CD4-positive, alpha-beta T cell (primary cell): Measurements from ENCODE around the gene FAM89A. TPM values are rescaled to one million over a fixed set of nuclear protein-coding genes. Genes with fewer than 3 reads are reported as not detected.

ENCODE experiments used
- ATAC-seq: fragments of 200-7000 bp; cut with Tn5 transposase; one replicate; pipeline ENCODE4 v1.10.0; 2022; ENCODE audit warnings: mild to moderate bottlenecking; ENCODE audit not compliant: poor library complexity
- CTCF ChIA-PET: fragments of 350-600 bp; sonication (Branson Sonifier 250); formaldehyde crosslinking; loops from one replicate; lab custom pipeline; 2021; ENCODE audit warnings: antibody characterized with exemption, inconsistent platforms; lab: Charles Lee
- POLR2A ChIA-PET: fragments of 350-600 bp; sonication (Branson Sonifier 250); formaldehyde crosslinking; loops from one replicate; lab custom pipeline; 2021; ENCODE audit warnings: antibody characterized with exemption, inconsistent platforms; lab: Charles Lee
- DNase-seq, 14 experiments: peaks; one replicate each; pipeline ENCODE4 v3.0.0-alpha.2; 2013 to 2020; ENCODE audit warnings: mixed read lengths in 2 of 14
- H3K27ac ChIP-seq, 2 donors: one replicate each; pipeline versions ENCODE4 v1.5.1 to v1.7.0; 2013; ENCODE audit warnings: low read length in 2 of 2, low read depth in 1 of 2, mild to moderate bottlenecking in 1 of 2
- H3K27me3 ChIP-seq, 2 experiments: 1 replicate in 1 of 2; 2 replicates in 1 of 2; pipeline versions ENCODE4 v1.6.1 to v1.7.0; 2013; ENCODE audit warnings: low read length in 2 of 2, control low read depth in 1 of 2, mild to moderate bottlenecking in 1 of 2, moderate library complexity in 1 of 2; ENCODE audit not compliant: insufficient read depth in 2 of 2, control insufficient read depth in 1 of 2
- H3K36me3 ChIP-seq: one replicate; pipeline ENCODE4 v1.6.1; 2013; ENCODE audit warnings: low read length, control low read depth; ENCODE audit not compliant: insufficient read depth
- H3K4me1 ChIP-seq: one replicate; pipeline ENCODE4 v1.6.1; 2013; ENCODE audit warnings: low read length, control low read depth; ENCODE audit not compliant: insufficient read depth
- H3K4me3 ChIP-seq: one replicate; pipeline ENCODE4 v1.5.1; 2013; ENCODE audit warnings: mild to moderate bottlenecking, low read length, moderate library complexity
- H3K9me3 ChIP-seq, 2 experiments: 1 replicate in 1 of 2; 2 replicates in 1 of 2; pipeline versions ENCODE4 v1.6.1 to v1.7.0; 2013; ENCODE audit warnings: low read length in 2 of 2, mild to moderate bottlenecking in 2 of 2, control low read depth in 1 of 2, moderate library complexity in 1 of 2; ENCODE audit not compliant: control insufficient read depth in 1 of 2, insufficient read depth in 1 of 2
- H3K27ac Mint-ChIP-seq: one replicate; pipeline ENCODE4 v1.8.0; 2020; ENCODE audit warnings: mixed read lengths
- H3K27me3 Mint-ChIP-seq: one replicate; pipeline ENCODE4 v1.8.0; 2021; ENCODE audit warnings: mixed read lengths
- H3K36me3 Mint-ChIP-seq: one replicate; pipeline ENCODE4 v1.8.0; 2021; ENCODE audit warnings: low read depth, mixed read lengths
- H3K4me1 Mint-ChIP-seq: one replicate; pipeline ENCODE4 v1.8.0; 2021; ENCODE audit warnings: low read depth, mixed read lengths
- H3K4me3 Mint-ChIP-seq: one replicate; pipeline ENCODE4 v1.8.0; 2020; ENCODE audit warnings: mild to moderate bottlenecking, mixed read lengths
- H3K9me3 Mint-ChIP-seq: one replicate; pipeline ENCODE4 v1.8.0; 2020; ENCODE audit warnings: mixed read lengths
- CTCF ChIP-seq: fragments of 200-600 bp; IDR thresholded peaks from one replicate; pipeline ENCODE4 v1.8.0; 2022; ENCODE audit warnings: antibody characterized with exemption, mild to moderate bottlenecking
- intact Hi-C, 2 experiments: fragments of 100-400 bp; cut with DNase I in 1 of 2; cut with micrococcal nuclease in 1 of 2; formaldehyde crosslinking; loops; one replicate each; pipeline versions ENCODE4 v1.15.1 to v1.9.0; 2023 to 2025; cut with DNase I, micrococcal nuclease
- total RNA-seq, 174 experiments: library from RNA in 2 of 174; stranded (reverse) in 2 of 174; gene quantifications; one replicate each; pipeline ENCODE4 v1.2.3 and lab custom pipeline; 2021 to 2026

The FAM89A gene
- total RNA-seq, 2 experiments from 2014 or later = 3.3 to 4.0 TPM

- Mint-ChIP-seq H3K4me3 (no peak overlapping the region), H3K27ac (no peak overlapping the region), H3K4me1 (peaks cover 9% of the 10 kb centered on the region), H3K36me3 (no peaks in the 10 kb centered on the region), H3K9me3 (no peaks in the 10 kb centered on the region), H3K27me3 (no peaks in the 10 kb centered on the region)
- no peaks in the 10 kb centered on the region for H3K9me3 ChIP-seq
- no peak overlapping the region for H3K4me3 ChIP-seq
- POLR2A ChIA-PET = no interaction called here
- no peak for ATAC-seq
- DNase-seq = no peak
- no peaks in the 10 kb centered on the region for H3K4me1 ChIP-seq
- intact Hi-C loops = no loop called here
- no peak overlapping the region for H3K27ac ChIP-seq
- CTCF ChIA-PET = no interaction called here
- H3K27me3 ChIP-seq = no peaks in the 10 kb centered on the region
- H3K36me3 ChIP-seq = no peaks in the 10 kb centered on the region
- no peak for TF ChIP-seq CTCF
Measured at GRCh38 chr1:231027971-231028370, 12.1 kb downstream of the FAM89A start.

- Mint-ChIP-seq H3K27ac (no peak overlapping the region), H3K4me3 (no peak overlapping the region), H3K9me3 (no peaks in the 10 kb centered on the region), H3K27me3 (no peaks in the 10 kb centered on the region), H3K4me1 (peaks cover 6% of the 10 kb centered on the region), H3K36me3 (no peaks in the 10 kb centered on the region)
- intact Hi-C loops = no loop called here
- Histone ChIP-seq H3K4me1 (no peaks in the 10 kb centered on the region), H3K4me3 (no peak overlapping the region), H3K36me3 (no peaks in the 10 kb centered on the region), H3K27me3 (no peaks in the 10 kb centered on the region), H3K9me3 (no peaks in the 10 kb centered on the region), H3K27ac (no peak overlapping the region)
- ATAC-seq = no peak
- CTCF ChIA-PET = no interaction called here
- POLR2A ChIA-PET = no interaction called here
- TF ChIP-seq CTCF = no peak
- no peak for DNase-seq
Measured at GRCh38 chr1:231027136-231027925, 12.7 kb downstream of the FAM89A start.

- no peak overlapping the region for H3K4me3 Mint-ChIP-seq
- Histone ChIP-seq H3K27ac (no peak overlapping the region), H3K4me1 (no peaks in the 10 kb centered on the region), H3K36me3 (no peaks in the 10 kb centered on the region), H3K27me3 (no peaks in the 10 kb centered on the region), H3K4me3 (no peak overlapping the region), H3K9me3 (no peaks in the 10 kb centered on the region)
- DNase-seq (no peak), ATAC-seq (no peak)
- ChIA-PET POLR2A (no interaction called here), CTCF (no interaction called here)
- no peaks in the 10 kb centered on the region for H3K36me3 Mint-ChIP-seq
- peaks cover 6% of the 10 kb centered on the region for H3K4me1 Mint-ChIP-seq
- intact Hi-C loops = no loop called here
- H3K9me3 Mint-ChIP-seq = no peaks in the 10 kb centered on the region
- TF ChIP-seq CTCF = no peak
- H3K27me3 Mint-ChIP-seq = no peaks in the 10 kb centered on the region
- H3K27ac Mint-ChIP-seq = no peak overlapping the region
Measured at GRCh38 chr1:231026576-231026975, 13.5 kb downstream of the FAM89A start.
